Loucy (cell line): Measurements from ENCODE around the gene TTI1.

Source experiments
- CTCF ChIP-seq: fragments of 200-600 bp; sonication (generic); conservative IDR thresholded peaks from 2 replicates; pipeline ENCODE4 v1.5.1; 2014; ENCODE audit warnings: mild to moderate bottlenecking, antibody characterized with exemption, low read length
- EZH2phosphoT487 ChIP-seq: fragments of 200-600 bp; IDR thresholded peaks from 2 replicates; pipeline ENCODE4 v1.6.1; 2018; ENCODE audit warnings: antibody characterized with exemption, mild to moderate bottlenecking, moderate library complexity, borderline replicate concordance

- TF ChIP-seq CTCF: no peak
- TF ChIP-seq EZH2phosphoT487: no peak
Observed at GRCh38 chr20:38075161-38075998, 42.1 kb upstream of the TTI1 start.
